HG02943 (cell line): ENCODE measurements around the gene SOCS6.
"Not testable (repeated sequence)": the region's sequence is repeated elsewhere in the genome, so short reads cannot be mapped to it uniquely, and the experiment has no call there.

Source experiments
- ATAC-seq: cut with Tn5 transposase; IDR thresholded peaks from one replicate; pipeline ENCODE4 v1.9.1; 2021; ENCODE audit warnings: mild to moderate bottlenecking, low read depth, moderate library complexity; ENCODE audit not compliant: unreplicated experiment

The SOCS6 gene, protein sequence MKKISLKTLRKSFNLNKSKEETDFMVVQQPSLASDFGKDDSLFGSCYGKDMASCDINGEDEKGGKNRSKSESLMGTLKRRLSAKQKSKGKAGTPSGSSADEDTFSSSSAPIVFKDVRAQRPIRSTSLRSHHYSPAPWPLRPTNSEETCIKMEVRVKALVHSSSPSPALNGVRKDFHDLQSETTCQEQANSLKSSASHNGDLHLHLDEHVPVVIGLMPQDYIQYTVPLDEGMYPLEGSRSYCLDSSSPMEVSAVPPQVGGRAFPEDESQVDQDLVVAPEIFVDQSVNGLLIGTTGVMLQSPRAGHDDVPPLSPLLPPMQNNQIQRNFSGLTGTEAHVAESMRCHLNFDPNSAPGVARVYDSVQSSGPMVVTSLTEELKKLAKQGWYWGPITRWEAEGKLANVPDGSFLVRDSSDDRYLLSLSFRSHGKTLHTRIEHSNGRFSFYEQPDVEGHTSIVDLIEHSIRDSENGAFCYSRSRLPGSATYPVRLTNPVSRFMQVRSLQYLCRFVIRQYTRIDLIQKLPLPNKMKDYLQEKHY

DNA sequence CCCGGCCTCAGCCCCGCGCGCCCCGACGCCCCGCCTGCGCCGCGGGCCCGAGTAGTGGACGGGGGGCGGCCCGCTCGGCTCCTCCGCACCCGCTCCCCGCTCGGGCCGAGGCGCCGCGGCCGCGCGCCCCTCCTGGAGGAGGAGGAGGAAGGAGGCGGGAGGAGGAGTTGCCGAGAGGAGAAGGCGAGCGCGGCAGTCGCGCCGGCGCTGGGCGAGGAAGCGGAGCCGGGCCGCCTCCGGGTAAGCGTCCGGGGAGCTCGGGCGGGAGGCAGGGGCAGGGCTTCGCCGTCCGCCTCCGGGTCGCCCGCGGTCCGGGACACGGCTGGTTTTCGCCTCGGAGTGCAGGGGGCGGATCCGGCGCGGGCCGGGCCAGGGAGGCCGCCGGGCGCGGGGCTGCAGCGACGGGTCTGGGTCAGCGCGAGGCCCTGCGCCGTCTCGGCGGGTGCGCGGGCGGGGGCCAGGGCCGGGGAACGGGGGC, at the start of gene SOCS6:
SOCS6 (plus strand) TSS at position 195 of the 478 bp plus-strand sequence. CDS start 35,624 bp downstream, outside the sequence.
- ATAC-seq: peak; percentile 69

DNA sequence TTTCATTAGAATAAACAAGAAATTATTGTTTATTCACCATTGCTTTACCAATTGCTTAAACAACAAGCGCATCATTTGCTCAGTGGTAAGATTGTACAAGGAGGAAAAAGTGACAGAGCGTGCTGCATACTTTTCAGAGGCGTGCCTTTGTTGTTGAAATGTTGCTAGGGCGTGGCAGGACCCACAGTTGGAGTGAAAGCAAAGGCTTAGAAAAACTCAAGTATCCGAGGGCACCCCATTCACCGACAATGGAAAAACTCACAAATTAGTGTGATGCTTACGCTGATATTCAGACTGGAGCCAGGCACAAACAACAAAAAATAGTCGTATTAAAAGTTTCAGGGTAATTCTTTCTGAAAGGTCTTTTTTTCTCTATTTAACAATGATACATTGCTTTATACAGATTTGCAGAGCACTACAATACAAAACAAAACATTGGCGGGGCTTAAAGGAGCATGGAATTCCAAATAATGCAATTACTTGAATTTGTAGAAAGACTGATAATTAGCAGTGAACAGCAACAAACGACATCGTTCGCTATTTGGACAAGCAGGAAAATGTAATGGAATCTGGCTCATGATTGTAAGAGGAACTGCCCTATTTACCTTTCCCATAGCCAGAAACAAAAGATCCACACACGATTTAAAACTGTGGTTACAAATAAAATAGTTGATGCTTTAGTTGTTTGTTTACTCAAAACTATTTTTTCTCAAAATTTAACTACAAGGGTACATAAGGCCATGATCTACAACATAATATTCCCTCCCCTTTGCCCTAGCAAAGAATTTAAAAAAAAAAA, 45.5 kb upstream of the SOCS6 start:
- ATAC-seq: no peak

DNA sequence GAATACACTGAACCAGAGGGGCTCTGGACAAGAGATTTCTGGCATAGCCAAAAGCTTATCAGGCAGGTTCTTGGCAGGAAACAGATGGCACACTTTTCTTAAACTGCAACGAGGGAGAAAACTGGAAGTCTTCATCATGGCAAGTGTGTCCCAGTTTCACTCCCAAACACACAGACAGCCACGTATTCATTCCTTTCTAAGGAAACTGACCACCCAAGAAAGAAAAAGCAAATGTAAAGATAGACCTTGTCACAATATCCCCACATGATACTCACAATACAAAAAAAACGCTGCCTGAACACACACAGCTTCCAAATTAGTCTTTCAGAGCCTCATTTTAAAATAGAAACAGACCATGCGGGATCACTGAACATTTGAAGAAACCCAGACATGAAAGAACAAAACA, 42.8 kb upstream of the SOCS6 start:
- ATAC-seq: no peak

DNA sequence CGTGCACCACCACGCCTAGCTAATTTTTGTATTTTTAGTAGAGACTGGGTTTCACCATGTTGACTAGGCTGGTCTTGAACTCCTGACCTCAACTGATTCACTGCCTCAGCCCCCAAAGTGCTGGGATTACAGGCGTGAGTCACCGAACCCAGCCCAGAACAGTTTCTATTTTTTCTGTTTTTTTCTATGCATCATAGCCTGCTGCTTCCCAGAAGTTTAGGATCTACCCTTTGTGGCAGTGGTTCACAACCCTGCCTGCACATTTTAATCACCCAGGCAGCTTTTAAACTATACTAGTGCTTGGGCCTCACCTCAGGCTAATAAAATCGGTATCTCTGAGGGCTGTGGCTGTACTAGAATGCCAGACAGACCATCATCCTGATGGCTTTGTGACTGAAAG, 39.7 kb upstream of the SOCS6 start:
- ATAC-seq: no peak

DNA sequence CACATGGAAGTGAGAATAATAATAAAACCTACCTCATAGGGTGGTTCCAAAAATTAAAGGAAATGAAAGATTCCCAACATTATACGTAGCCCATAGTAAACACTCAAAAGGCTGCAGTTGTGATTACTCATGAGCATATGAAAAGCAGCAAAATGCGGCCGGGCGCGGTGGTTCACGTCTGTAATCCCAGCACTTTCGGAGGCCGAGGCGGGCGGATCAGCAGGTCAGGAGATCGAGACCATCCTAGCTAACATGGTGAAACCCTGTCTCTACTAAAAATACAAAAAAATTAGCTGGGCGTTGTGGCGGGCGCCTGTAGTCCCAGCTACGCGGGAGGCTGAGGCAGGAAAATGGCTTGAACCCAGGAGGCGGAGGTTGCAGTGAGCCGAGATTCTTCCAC, 39.0 kb upstream of the SOCS6 start:
- ATAC-seq: not testable (repeated sequence)

DNA sequence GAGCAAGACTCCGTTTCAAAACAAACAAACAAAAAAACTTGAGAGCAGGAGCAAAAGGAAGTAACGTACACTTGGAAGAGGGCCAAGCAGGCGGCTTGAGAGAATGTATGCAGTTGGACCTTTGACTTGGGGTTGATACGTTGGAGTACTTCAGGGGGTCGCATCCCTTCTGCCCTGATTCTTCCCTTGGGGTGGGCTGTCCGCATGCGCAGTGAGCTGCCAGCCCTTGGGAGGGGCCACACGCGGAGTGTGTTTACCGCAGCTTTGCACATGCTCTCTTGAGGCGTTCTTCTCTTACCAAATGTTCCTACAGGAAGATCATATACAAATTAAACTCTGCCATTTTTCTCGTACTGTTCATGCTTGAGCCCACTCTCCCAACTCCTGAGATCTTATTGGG, 38.1 kb upstream of the SOCS6 start:
- ATAC-seq: no peak

DNA sequence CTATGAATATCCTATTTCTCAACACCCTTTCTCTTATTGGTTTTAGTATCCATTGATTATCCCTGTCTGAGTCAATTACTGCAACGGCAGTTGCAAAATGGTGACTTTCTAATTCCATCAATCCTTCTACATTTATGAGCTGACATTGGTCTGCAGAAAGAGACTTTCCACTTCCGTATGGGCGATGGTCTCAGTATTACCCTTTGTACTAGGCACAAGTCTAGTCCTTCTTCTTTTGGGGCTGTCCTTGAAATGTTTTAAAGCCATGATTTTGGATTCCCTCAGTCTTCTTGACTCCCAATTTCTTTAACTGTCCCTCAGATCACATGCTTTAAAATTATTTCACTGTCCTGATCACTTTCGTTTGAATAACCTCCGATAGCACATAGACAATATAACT, 32.7 kb upstream of the SOCS6 start:
- ATAC-seq: no peak

DNA sequence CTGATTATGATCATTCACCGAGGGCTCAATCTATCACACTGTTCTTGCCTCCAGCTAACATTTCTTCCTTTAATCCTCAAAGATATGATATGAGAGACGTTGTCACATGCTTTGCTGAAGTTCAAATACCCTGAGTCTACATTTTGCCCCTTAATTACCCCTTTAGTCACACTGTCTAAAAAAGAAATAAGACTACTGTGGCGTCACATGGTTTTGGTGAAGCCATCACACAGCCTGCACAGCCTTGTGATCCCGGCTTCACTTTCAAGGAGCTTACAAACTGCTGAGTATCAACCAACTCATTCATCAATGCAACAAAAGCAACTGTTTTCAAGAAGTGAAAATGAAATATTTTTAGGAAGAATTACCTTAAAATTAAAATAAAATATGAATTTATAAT, 31.9 kb upstream of the SOCS6 start:
- ATAC-seq: no peak

DNA sequence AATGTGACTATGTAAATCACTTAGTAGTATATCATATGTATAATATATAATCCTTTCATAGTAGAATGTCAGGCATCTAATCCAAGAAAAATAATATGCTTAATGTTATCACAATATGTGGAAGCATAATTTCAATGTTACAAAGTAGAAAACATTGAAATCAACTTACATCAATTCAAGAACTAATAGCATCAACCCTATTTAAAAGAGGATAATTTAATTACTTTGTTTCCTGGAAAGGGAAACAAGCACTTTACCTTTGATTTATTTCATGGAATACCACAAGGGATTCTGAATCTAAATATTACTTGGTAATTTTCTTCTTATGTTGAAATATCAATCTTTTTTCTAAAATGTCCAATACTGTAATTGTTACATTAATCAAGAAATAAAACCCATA, 30.6 kb upstream of the SOCS6 start:
- no peak for ATAC-seq

DNA sequence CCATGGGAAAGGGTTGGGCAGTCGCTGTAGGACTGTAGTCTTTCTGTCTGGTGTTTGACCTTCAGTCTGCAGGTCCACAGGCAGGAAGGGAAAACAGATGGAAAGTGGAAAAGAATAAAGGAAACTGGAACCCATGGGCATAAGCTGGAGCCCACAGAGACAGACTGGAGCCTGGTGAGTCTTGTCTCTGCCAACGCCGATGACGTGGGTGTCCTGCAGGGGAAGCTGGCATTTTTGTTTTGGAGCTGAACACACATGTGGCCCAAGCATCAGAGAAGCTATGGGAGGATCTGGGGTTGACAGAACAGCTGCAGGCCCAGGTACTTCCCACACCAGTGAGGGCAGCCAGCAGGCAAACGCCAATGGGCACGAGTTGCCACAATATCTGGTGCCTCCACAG, 28.2 kb upstream of the SOCS6 start:
- ATAC-seq: no peak

DNA sequence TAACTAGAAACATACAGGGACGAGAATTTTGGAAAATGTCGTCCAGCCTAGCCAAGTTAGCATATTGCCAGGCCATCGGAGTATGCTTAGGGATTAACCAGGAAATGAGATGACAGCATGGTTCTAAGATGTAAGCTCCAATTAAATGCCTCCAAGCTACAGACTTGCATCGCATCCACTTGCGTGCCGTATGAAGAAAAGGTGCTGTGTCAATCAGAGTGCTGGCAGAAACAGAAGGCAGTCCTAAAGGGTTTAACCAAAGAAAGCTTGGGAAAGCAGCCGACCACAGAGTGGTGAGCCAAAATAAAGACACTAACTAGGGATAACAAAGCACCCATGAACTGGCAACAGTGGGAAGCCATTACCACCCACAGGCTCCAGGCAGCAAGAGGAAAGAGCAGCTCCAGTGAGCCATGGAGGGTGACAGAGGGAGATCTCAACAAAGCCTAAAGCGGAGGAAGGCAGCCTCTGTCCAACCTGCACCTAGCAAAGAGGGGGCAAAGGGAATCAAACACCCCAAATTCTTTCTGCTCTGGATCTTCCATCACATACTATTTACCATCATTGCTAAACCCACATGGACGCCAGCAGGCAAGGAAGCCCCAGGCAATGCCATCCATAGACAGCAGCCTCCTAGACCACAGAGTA, 27.6 kb upstream of the SOCS6 start:
- no peak for ATAC-seq

DNA sequence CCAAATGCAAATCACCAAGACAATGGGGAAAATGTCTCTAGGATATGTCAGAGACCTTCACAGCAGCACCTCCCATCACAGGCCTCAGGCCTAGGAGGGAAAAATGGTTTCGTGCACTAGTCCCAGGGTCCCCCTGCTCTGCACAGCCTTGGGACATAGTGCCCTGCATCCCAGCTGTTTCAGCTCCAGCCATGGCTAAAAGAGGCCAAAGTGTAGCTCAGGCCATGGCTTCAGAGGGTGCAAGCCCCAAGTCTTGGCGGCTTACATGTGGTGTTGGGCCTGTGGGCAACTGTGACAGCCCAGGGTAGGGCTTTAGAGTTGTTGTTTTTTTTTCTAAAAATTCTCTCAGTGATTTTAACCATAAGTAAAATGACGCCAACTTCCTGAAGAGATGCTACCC, 25.5 kb upstream of the SOCS6 start:
- ATAC-seq: no peak

DNA sequence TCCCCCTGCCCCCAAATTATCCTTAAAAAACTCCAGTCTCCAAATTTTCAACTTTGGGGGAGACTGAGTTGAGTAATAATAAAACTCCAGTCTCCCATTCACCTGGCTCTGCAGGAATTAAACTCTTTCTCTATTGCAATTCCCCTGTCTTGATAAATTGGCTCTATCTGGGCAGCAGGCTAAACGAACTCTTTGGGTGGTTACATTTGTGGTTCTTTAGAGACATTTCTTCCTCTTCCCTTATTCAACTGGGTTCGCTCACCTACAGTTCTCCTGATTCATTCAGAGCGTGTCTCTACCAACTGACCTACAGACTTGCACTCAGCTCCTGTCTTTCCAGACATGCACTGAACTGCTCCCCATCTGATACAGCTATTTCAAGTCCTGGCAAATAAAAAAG, 17.1 kb upstream of the SOCS6 start:
- no peak for ATAC-seq

DNA sequence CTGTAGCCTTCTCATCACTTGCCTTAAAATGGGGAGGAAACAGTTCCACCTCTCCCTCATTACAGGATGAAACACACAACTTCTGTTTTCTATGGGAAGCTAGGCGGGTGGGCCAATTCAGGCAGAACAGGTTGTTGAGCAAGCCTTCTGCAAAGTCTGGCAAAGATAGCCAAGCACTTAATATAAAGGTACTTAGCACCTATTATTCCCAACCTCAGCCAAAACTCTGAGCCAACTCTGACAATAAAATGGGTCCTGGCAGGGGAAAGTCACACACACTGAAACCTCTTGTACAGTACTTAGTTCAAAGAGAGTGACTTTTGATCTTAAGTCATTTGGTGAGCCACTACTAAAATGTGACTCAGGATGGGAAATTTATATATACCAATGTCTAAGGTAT, 15.8 kb upstream of the SOCS6 start:
- ATAC-seq: no peak

DNA sequence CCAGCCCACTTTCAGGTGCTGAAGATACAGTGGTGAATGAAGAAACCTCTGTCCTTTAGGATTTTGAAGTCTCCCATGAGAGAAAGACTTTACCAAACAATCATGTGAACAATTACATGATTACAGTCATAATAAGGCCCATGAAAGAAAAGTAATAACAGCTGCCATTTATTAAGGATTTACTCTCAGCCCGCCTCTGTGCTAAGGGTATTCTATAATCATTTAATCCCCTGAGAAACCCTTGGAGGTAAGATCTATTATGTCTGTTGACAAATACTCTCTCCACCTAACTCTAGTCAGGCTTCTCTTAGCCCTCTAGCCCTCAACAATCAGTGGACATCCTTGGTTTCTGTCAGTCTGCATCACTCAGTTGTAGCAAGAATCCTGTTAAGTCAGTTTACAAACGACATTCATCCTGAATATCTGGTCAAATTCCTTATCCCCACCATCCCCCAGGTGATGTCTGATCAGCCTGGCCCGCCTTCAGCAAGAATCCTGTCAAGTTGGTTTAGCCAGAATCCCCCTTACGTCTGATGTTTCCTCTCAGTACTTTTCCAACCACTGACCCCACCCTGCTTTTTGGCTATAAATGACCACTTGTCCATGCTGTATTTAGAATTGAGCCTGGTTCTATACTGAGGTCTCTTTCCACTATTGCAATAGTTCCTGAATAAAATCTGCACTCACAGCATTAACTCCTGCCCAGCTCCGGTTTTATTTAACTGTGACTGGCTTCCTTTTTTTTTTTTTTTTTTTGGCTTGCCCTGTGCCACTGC, 12.2 kb upstream of the SOCS6 start:
- no peak for ATAC-seq

DNA sequence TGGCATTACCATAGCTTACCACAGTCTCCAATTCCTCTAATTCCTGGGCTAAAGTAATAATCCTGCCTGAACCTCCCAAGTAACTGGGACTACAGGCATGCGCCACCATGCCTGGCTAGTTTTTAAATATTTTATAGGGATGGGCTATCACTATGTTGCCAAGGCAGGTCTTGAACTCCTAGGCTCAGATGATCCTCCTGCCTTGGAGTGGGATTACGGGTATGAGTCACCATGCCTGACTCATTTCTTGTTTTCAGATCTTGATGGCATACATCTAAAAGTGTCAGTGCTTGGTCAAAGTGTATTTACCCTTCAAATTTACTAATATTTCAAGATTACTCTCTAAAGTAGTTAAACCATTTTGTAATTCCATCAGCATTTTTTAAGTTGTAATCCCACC, 9.4 kb upstream of the SOCS6 start:
- no peak for ATAC-seq

DNA sequence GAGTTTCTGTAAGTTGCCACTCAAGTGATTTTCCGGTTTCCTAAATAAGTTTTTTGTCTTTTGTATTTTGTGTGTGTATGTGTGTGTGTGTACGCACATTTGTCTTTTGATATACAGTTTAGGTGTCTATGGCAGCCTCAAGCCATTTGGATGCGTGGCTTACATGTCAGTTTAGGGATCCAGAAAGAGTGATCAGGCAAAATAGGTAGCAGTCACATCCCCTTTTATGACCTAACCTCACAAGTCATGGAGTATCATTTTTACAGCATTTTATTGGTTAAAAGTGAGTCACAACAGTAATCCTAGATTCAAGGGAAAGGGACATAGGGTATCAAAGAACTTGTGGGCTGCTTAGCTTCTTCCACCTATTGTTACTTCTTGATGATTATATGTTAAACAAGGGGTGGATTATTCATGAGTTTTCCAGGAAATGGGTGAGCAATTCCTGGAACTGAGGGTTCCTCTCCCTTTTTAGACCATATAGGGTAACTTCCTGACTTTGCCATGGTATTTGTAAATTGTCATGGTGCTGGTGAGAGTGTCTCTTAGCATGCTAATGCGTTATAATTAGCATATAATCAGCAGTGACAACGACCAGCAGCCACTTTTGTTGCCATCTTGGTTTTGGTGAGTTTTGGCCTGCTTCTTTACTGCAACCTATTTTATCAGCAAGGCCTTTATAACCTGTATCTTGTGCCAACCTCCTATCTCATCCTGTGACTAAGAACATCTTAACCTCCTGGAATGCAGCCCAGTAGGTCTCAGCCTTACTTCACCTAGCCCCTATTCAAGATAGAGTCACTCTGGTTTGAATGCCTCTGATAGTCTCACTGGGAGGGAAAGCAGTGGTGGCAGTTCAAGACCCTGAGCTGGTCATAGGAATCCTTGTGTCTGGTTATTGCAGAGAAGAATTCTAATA, 8.6 kb upstream of the SOCS6 start:
- no peak for ATAC-seq

DNA sequence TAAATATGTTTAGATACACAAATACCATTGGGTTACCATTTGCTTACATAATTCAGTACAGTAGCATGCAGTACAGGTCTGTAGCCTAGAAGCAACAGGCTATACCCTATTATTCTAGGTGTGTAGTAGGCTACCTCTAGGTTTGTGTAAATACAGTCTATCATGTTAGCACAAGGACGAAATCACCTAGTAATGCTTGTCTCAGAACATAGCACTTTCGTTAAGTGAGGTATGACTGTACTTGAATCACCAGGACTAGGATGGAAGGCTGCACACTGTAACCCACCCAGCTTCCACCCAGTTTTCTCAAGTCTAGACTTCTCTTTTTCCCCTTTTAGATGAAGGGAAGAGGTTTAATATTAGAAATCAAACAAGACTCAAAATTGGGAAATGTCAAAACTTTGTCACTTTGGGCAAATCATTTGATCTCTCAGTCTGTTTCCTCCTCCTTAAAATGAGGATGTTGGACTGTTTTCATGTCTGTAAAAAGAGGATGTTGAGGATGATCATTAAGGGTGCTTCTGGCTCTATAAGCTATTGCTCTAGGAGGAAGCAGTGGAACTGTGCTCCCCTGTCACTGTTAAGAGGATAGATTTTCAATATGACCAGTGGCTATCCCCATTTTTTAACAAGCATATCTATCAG, 3.7 kb upstream of the SOCS6 start:
- no peak for ATAC-seq

DNA sequence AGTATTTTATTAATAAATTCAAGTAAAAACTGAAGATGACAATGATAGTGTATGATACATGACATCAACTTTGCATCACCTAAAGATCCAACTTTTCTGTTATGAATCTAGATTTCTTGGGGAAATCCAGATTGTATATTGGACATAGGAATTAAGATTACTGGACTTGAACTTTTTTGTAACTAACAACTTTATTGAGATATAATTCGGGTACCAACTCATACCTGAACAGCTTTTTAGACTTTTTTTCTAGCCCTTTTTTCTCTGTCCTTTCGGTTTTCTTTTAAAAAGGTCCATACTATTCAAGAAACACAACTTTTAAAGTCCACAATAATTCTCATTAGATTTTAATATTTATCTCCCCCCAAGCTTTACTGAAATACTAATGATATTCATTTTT, 1.1 kb upstream of the SOCS6 start:
- no peak for ATAC-seq
